Stimulated activated CD4-positive, alpha-beta T cell treated with anti-CD3 and anti-CD28 coated beads, Interleukin-2, amount 100 ng/mL, for 24 hours (primary cell): Measurements from ENCODE around the gene PIN1.

Experiments used
- DNase-seq, 2 donors: peaks; one replicate each; pipeline ENCODE4 v3.0.0-alpha.2; 2020

Gene PIN1

GRCh38 chr19:9891609-9892373 is 56.7 kb downstream of the PIN1 start:
- no peak for DNase-seq
